Vagina (tissue), 2 donors: ENCODE results near the gene KCTD15.

Source experiments
- CTCF ChIP-seq, 3 experiments: fragments of 450-650 bp in 2 of 3; fragments of 200-600 bp in 1 of 3; sonication (generic) in 1 of 3; IDR thresholded peaks; one replicate each; pipeline ENCODE4 v1.5.1; 2017 to 2019; ENCODE audit warnings: antibody characterized with exemption in 3 of 3, mild to moderate bottlenecking in 2 of 3, moderate library complexity in 2 of 3
- POLR2A ChIP-seq, 2 donors: fragments of 450-650 bp; IDR thresholded peaks; one replicate each; pipeline ENCODE4 v1.6.1; 2017; ENCODE audit warnings: antibody characterized with exemption in 2 of 2, mild to moderate bottlenecking in 2 of 2, moderate library complexity in 2 of 2

- TF ChIP-seq CTCF (IDR thresholded peaks at IDR 0.05) (no peak), POLR2A (IDR thresholded peaks at IDR 0.05) (no peak)
These were observed 32.9 kb upstream of the KCTD15 start for GRCh38 chr19:33763633-33764371.
